Erythroblast (primary cell): ENCODE data around the gene CYSTM1.

Source experiments
- GATA1 ChIP-seq: IDR thresholded peaks from 2 replicates; pipeline ENCODE4 v1.6.1; 2011; ENCODE audit warnings: low read depth, mild to moderate bottlenecking, control low read depth, low read length, moderate library complexity
- POLR2A ChIP-seq: IDR thresholded peaks from 2 replicates; pipeline ENCODE4 v1.6.1; 2011; ENCODE audit warnings: mild to moderate bottlenecking, low read length

GRCh38 chr5:140174465-140175366 is at the start of gene CYSTM1:
- TF ChIP-seq POLR2A (peak; percentile 84), GATA1 (no peak)
